ENCODE data around the gene MAPKAP1. TPM values are rescaled to one million over a fixed set of nuclear protein-coding genes. Genes with fewer than 3 reads are reported as not detected.

The MAPKAP1 gene
- total RNA-seq, 2 donors from 2014 or later, result 83.7 to 91.8 TPM

- H3K27me3 ChIP-seq, result no peaks in the 10 kb centered on the region
- no peaks in the 10 kb centered on the region for H3K9me3 ChIP-seq
- ATAC-seq, result no peak
- 91% methylated on average over 9 of the region's 9 CpGs for WGBS, 2 donors
- intact Hi-C loops (cut with DNase I), result no loop called here
- H3K27ac ChIP-seq, result no peak overlapping the region
- no peaks in the 10 kb centered on the region for H3K36me3 ChIP-seq (replicated peaks in 1 of 2; ENCODE audit: insufficient read depth in 1 of 2, low read depth in 2 of 2)
- H3K4me3 ChIP-seq, result no peak overlapping the region
- DNase-seq, result no peak
- TF ChIP-seq CTCF (IDR thresholded peaks at IDR 0.05), result no peak
- TF ChIP-seq POLR2A (IDR thresholded peaks at IDR 0.05), result no peak
- no peaks in the 10 kb centered on the region for H3K4me1 ChIP-seq
Observed at GRCh38 chr9:125527471-125528002, 179.5 kb downstream of the MAPKAP1 start.

GRCh38 chr9:125525921-125526631 lies 180.9 kb downstream of the MAPKAP1 start:
- Histone ChIP-seq H3K4me1 (no peaks in the 10 kb centered on the region), H3K9me3 (no peaks in the 10 kb centered on the region), H3K4me3 (no peak overlapping the region), H3K27me3 (no peaks in the 10 kb centered on the region), H3K27ac (no peak overlapping the region), H3K36me3 (replicated peaks in 1 of 2; ENCODE audit: insufficient read depth in 1 of 2, low read depth in 2 of 2) (no peaks in the 10 kb centered on the region)
- ATAC-seq, result no peak
- intact Hi-C loops (cut with DNase I), result no loop called here
- DNase-seq, result no peak
- TF ChIP-seq CTCF (IDR thresholded peaks at IDR 0.05), result no peak
- WGBS, 2 donors, result 77 to 81% methylated on average over 6 of the region's 6 CpGs

- Histone ChIP-seq H3K4me1 (no peaks in the 10 kb centered on the region), H3K9me3 (no peaks in the 10 kb centered on the region), H3K27ac (no peak overlapping the region), H3K4me3 (no peak overlapping the region), H3K27me3 (no peaks in the 10 kb centered on the region), H3K36me3 (replicated peaks in 1 of 2; ENCODE audit: insufficient read depth in 1 of 2, low read depth in 2 of 2) (no peaks in the 10 kb centered on the region)
- no peak for DNase-seq
- ATAC-seq, result no peak
- WGBS, 2 donors, result 90 to 95% methylated on average over 6 of the region's 6 CpGs
- intact Hi-C loops (cut with DNase I), result no loop called here
- no peak for TF ChIP-seq CTCF (IDR thresholded peaks at IDR 0.05)
- TF ChIP-seq POLR2A (IDR thresholded peaks at IDR 0.05), result no peak
Observed at GRCh38 chr9:125524583-125525355, 182.2 kb downstream of the MAPKAP1 start.

DNA sequence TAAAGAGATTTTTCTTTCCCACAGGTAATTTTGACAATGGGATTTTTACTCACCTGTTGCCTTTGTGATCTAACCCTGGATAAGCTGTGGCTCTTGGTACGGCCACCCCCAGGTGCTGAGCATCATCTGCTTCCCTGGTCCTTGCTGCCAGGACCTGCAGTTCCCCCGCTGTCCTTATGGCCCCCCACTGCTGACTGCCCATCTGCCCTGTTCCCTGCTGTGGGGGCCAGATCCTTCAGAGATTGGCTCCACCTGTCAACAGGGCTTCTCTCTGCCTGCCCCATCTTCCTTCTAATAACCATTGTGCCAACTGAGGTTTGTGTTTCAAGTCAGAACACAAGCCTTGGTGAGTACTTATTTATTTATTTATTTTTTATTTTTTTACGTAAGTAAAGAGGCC lies 183.3 kb downstream of the MAPKAP1 start:
- DNase-seq, result no peak
- no peak for ATAC-seq
- Histone ChIP-seq H3K9me3 (no peaks in the 10 kb centered on the region), H3K4me1 (no peaks in the 10 kb centered on the region), H3K27ac (no peak overlapping the region), H3K27me3 (no peaks in the 10 kb centered on the region), H3K36me3 (replicated peaks in 1 of 2; ENCODE audit: insufficient read depth in 1 of 2, low read depth in 2 of 2) (no peaks in the 10 kb centered on the region), H3K4me3 (no peak overlapping the region)
- TF ChIP-seq POLR2A (IDR thresholded peaks at IDR 0.05), result no peak
- no peak for TF ChIP-seq CTCF (IDR thresholded peaks at IDR 0.05)
- WGBS, 2 donors, result 95 to 96% methylated on average over 3 of the region's 3 CpGs
- intact Hi-C loops (cut with DNase I), result no loop called here
